ENCODE data around the gene KRTAP5-9.
A peak's percentile ranks its signal among the peaks of the same experiment; 100 is the strongest.
"Not testable (repeated sequence)": the region's sequence is repeated elsewhere in the genome, so short reads cannot be mapped to it uniquely, and the experiment has no call there.

KRTAP5-9 gene

DNA sequence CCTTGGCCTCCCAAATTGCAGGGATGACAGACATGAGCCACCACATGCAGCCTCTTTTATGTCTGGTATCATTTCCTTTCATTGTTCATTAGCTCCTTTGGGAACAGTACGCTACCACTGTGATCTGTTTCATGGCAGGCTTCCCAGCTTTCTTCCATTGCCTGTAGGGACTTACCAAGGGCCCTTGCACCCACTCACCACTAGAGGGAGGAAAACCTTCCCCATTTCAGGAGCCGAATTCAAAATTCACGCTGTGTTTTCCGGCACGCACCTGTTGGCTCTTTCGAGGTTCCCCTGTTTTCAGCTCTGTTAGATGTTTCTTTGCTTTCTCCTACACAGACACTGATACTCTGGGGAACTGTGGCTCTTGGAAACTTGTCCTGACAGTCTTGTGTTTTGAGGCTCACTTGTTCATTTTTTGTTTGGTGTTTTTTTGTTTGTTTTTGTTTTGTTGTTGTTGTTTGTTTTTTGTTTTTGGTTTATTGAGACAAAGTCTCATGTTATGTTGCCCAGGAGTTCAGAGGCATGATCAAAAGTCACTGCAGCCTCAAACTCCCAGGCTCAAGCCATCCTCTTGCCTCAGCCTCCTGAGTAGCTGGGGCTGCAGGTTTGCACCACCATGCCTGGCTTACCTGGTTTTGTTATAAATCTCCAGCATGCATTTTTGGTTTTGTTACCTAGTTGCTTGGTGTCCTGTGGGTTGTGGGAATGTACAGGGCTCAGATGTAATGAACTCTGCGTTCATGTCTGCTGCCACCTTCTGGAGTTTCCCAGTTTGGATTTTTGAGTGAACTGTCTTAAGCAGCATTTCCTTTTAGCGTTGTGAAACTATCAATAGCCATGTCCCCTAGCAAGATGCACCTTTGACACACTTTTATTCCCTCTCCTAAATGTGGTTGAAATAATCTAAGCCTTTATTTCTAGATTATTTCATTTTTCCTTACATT lies 32.1 kb downstream of the KRTAP5-9 start:
- Histone ChIP-seq H3K23ac (ENCODE audit: low read depth, low read length, poor library complexity) (no peak overlapping the region), H2BK15ac (ENCODE audit: low read length) (no peak overlapping the region), H3K14ac (ENCODE audit: low read length) (no peak overlapping the region), H3K27ac (replicated peaks; ENCODE audit: low read length) (no peak overlapping the region), H3K27me3 (ENCODE audit: control insufficient read depth in 3 of 3, insufficient read depth in 3 of 3, low read depth in 1 of 3, low read length in 3 of 3) (peaks cover 0 to 3% (median 0%) of the 10 kb centered on the region in 3 experiments), H2BK120ac (ENCODE audit: low read depth, low read length) (no peak overlapping the region), H3K9me3 (replicated peaks in 1 of 2; ENCODE audit: control insufficient read depth in 2 of 2, insufficient read depth in 1 of 2, low read depth in 1 of 2, low read length in 2 of 2) (no peaks in the 10 kb centered on the region), H3K36me3 (replicated peaks in 1 of 2; ENCODE audit: control insufficient read depth in 2 of 2, insufficient read depth in 2 of 2, low read length in 2 of 2) (no peaks in the 10 kb centered on the region), H3K4me2 (ENCODE audit: insufficient read depth, low read length, poor library complexity, severe bottlenecking) (no peak overlapping the region), H3K4ac (ENCODE audit: low read length) (no peak overlapping the region), H3K18ac (ENCODE audit: low read length) (no peak overlapping the region), H3K79me1 (ENCODE audit: low read depth, low read length) (no peaks in the 10 kb centered on the region), H3K4me3 (ENCODE audit: low read length in 2 of 2) (no peak overlapping the region), H2BK12ac (ENCODE audit: low read length) (no peak overlapping the region), H2BK5ac (ENCODE audit: low read length) (no peak overlapping the region), H2AK5ac (ENCODE audit: low read depth, low read length) (no peak overlapping the region), H4K8ac (ENCODE audit: low read depth, low read length) (no peak overlapping the region), H3K4me1 (ENCODE audit: control insufficient read depth in 2 of 2, insufficient read depth in 1 of 2, low read depth in 1 of 2, low read length in 2 of 2) (peaks cover 0 to 2% of the 10 kb centered on the region in 2 donors), H3K9ac (ENCODE audit: low read depth, low read length, poor library complexity) (no peak overlapping the region), H2AFZ (ENCODE audit: low read length) (no peak overlapping the region), H4K91ac (ENCODE audit: low read depth, low read length, poor library complexity) (no peak overlapping the region)
- no CpG with 5 or more reads among the region's 8 CpGs for WGBS, 2 donors (ENCODE audit: extremely low coverage in 2 of 2, insufficient read length in 2 of 2, insufficient replicate concordance in 1 of 2)
- DNase-seq (ENCODE audit: low spot score) = peak; percentile 23

DNA sequence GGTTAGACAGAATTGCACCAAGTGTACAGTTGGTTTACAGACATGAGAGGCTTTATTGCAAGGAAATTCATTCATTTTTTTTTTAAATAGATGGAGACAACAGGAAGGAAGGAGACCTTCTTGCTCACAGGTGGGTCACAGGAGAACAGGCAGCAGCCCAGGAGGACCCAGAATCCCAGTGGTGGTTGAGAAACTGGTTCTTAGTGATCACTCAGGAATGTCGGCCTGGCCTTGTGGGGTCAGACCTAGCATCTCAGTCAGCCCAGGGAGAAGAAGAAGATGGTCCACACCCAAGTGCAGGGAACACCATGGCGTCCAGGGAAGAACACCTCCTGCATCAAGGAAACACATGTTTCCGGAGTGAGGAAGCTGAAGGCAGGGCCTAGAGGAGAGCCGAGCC lies 33.6 kb downstream of the KRTAP5-9 start:
- no peak for DNase-seq (ENCODE audit: low spot score)
- Histone ChIP-seq H3K79me1 (ENCODE audit: low read depth, low read length) (no peaks in the 10 kb centered on the region), H2AK5ac (ENCODE audit: low read depth, low read length) (no peak overlapping the region), H3K18ac (ENCODE audit: low read length) (no peak overlapping the region), H3K4me1 (ENCODE audit: control insufficient read depth in 2 of 2, insufficient read depth in 1 of 2, low read depth in 1 of 2, low read length in 2 of 2) (peaks cover 0 to 2% of the 10 kb centered on the region in 2 donors), H2BK12ac (ENCODE audit: low read length) (no peak overlapping the region), H3K9me3 (replicated peaks in 1 of 2; ENCODE audit: control insufficient read depth in 2 of 2, insufficient read depth in 1 of 2, low read depth in 1 of 2, low read length in 2 of 2) (no peaks in the 10 kb centered on the region), H4K91ac (ENCODE audit: low read depth, low read length, poor library complexity) (no peak overlapping the region), H2BK15ac (ENCODE audit: low read length) (peak overlapping the region; percentile 59), H3K4ac (ENCODE audit: low read length) (no peak overlapping the region), H3K23ac (ENCODE audit: low read depth, low read length, poor library complexity) (peak overlapping the region; percentile 80), H4K8ac (ENCODE audit: low read depth, low read length) (no peak overlapping the region), H2BK5ac (ENCODE audit: low read length) (no peak overlapping the region), H3K36me3 (replicated peaks in 1 of 2; ENCODE audit: control insufficient read depth in 2 of 2, insufficient read depth in 2 of 2, low read length in 2 of 2) (no peaks in the 10 kb centered on the region), H2BK120ac (ENCODE audit: low read depth, low read length) (peak overlapping the region; percentile 87), H3K14ac (ENCODE audit: low read length) (no peak overlapping the region), H3K4me3 (ENCODE audit: low read length in 2 of 2) (no peak overlapping the region), H3K4me2 (ENCODE audit: insufficient read depth, low read length, poor library complexity, severe bottlenecking) (no peak overlapping the region), H3K27me3 (ENCODE audit: control insufficient read depth in 3 of 3, insufficient read depth in 3 of 3, low read depth in 1 of 3, low read length in 3 of 3) (peaks cover 0 to 3% (median 0%) of the 10 kb centered on the region in 3 experiments), H2AFZ (ENCODE audit: low read length) (no peak overlapping the region), H3K9ac (ENCODE audit: low read depth, low read length, poor library complexity) (no peak overlapping the region), H3K27ac (replicated peaks; ENCODE audit: low read length) (no peak overlapping the region)
- WGBS, 2 donors (ENCODE audit: extremely low coverage in 2 of 2, insufficient read length in 2 of 2, insufficient replicate concordance in 1 of 2) = no CpG with 5 or more reads among the region's 4 CpGs

DNA sequence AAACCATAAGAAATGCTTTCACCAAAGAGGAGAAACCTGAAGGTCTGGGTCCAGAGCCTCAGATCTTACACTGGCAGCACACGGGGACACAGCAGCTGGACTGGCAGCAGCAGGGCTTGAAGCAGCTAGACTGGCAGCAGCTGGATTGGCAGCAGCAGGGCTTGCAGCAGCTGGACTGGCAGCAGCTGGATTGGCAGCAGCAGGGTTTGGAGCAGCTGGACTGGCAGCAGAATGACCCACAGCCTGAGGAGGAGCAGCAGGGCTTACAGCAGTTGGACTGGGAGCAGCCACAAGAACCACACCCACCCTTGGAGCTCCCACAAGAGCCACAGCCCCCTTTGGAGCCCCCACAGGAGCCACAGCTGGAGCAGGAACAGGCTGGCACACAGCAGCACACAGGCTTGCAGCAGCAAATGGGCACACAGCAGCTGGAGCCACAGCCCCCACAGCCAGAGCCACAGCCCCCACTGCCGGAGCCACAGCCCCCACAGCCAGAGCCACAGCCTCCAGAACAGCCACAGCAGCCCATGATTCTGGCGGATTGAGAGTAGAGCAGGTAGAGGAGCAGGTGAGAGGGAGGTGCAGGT lies 34.2 kb downstream of the KRTAP5-9 start, which contains the start of gene KRTAP5-11:
TSS of gene KRTAP5-11 (minus strand) at position 567 of the 587 bp plus-strand sequence. CDS start at position 529, 38 bp downstream.
- H2BK12ac ChIP-seq (ENCODE audit: low read length) = no peak within 1 kb of the TSS
- H3K27me3 ChIP-seq (ENCODE audit: control insufficient read depth in 3 of 3, insufficient read depth in 3 of 3, low read depth in 1 of 3, low read length in 3 of 3) = peaks cover 0 to 3% (median 0%) of the 10 kb centered on the region in 3 experiments
- H3K14ac ChIP-seq (ENCODE audit: low read length) = no peak within 1 kb of the TSS
- no peak within 1 kb of the TSS for H3K27ac ChIP-seq (replicated peaks; ENCODE audit: low read length)
- no peaks in the 10 kb centered on the region for H3K9me3 ChIP-seq (replicated peaks in 1 of 2; ENCODE audit: control insufficient read depth in 2 of 2, insufficient read depth in 1 of 2, low read depth in 1 of 2, low read length in 2 of 2)
- H3K18ac ChIP-seq (ENCODE audit: low read length) = no peak within 1 kb of the TSS
- WGBS, 2 donors (ENCODE audit: extremely low coverage in 2 of 2, insufficient read length in 2 of 2, insufficient replicate concordance in 1 of 2) = no CpG with 5 or more reads among the region's 3 CpGs
- no peak for DNase-seq (ENCODE audit: low spot score)
- H4K91ac ChIP-seq (ENCODE audit: low read depth, low read length, poor library complexity) = no peak within 1 kb of the TSS
- H3K79me1 ChIP-seq (ENCODE audit: low read depth, low read length) = no peaks in the 10 kb centered on the region
- no peak within 1 kb of the TSS for H4K8ac ChIP-seq (ENCODE audit: low read depth, low read length)
- no peak within 1 kb of the TSS for H2BK5ac ChIP-seq (ENCODE audit: low read length)
- no peak within 1 kb of the TSS for H3K4me2 ChIP-seq (ENCODE audit: insufficient read depth, low read length, poor library complexity, severe bottlenecking)
- H2BK120ac ChIP-seq (ENCODE audit: low read depth, low read length) = peak within 1 kb of the TSS; percentile 87
- peaks cover 0 to 2% of the 10 kb centered on the region in 2 donors for H3K4me1 ChIP-seq (ENCODE audit: control insufficient read depth in 2 of 2, insufficient read depth in 1 of 2, low read depth in 1 of 2, low read length in 2 of 2)
- H3K9ac ChIP-seq (ENCODE audit: low read depth, low read length, poor library complexity) = no peak within 1 kb of the TSS
- H3K23ac ChIP-seq (ENCODE audit: low read depth, low read length, poor library complexity) = peak within 1 kb of the TSS; percentile 80
- no peaks in the 10 kb centered on the region for H3K36me3 ChIP-seq (replicated peaks in 1 of 2; ENCODE audit: control insufficient read depth in 2 of 2, insufficient read depth in 2 of 2, low read length in 2 of 2)
- peak within 1 kb of the TSS; percentile 59 for H2BK15ac ChIP-seq (ENCODE audit: low read length)
- H3K4ac ChIP-seq (ENCODE audit: low read length) = no peak within 1 kb of the TSS
- H3K4me3 ChIP-seq (ENCODE audit: low read length in 2 of 2) = no peak within 1 kb of the TSS
- peak within 1 kb of the TSS; percentile 70 for H2AK5ac ChIP-seq (ENCODE audit: low read depth, low read length)
- no peak within 1 kb of the TSS for H2AFZ ChIP-seq (ENCODE audit: low read length)

DNA sequence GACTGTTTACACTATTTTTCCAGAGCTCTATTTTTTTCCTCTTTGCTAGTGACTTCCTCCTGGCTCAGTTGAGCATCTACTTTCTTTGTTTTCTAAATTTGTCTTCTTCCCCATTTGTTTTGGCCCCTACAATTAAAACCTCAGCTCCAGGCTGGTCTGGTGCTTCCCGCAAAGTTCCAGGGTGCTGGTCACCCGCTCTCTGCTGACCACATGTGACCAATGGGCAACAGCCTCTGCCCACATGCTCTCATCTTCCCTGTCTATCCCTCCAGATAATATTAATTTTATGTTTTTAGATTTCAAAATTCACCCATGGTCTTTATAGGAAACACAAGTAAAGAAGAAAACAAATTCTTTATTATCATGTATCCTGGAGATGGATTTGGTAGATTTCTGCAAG lies 34.7 kb downstream of the KRTAP5-9 start:
- H4K91ac ChIP-seq (ENCODE audit: low read depth, low read length, poor library complexity); H3K4ac ChIP-seq (ENCODE audit: low read length); DNase-seq (ENCODE audit: low spot score); H3K79me1 ChIP-seq (ENCODE audit: low read depth, low read length); H2BK5ac ChIP-seq (ENCODE audit: low read length); H3K9ac ChIP-seq (ENCODE audit: low read depth, low read length, poor library complexity); H3K23ac ChIP-seq (ENCODE audit: low read depth, low read length, poor library complexity); H3K4me2 ChIP-seq (ENCODE audit: insufficient read depth, low read length, poor library complexity, severe bottlenecking); H3K18ac ChIP-seq (ENCODE audit: low read length); H3K4me3 ChIP-seq (ENCODE audit: low read length in 2 of 2); H3K9me3 ChIP-seq (replicated peaks in 1 of 2; ENCODE audit: control insufficient read depth in 2 of 2, insufficient read depth in 1 of 2, low read depth in 1 of 2, low read length in 2 of 2); H2AFZ ChIP-seq (ENCODE audit: low read length); H2BK120ac ChIP-seq (ENCODE audit: low read depth, low read length); H3K27ac ChIP-seq (replicated peaks; ENCODE audit: low read length); H4K8ac ChIP-seq (ENCODE audit: low read depth, low read length); H3K4me1 ChIP-seq (ENCODE audit: control insufficient read depth in 2 of 2, insufficient read depth in 1 of 2, low read depth in 1 of 2, low read length in 2 of 2); H2BK15ac ChIP-seq (ENCODE audit: low read length); H3K14ac ChIP-seq (ENCODE audit: low read length); H3K36me3 ChIP-seq (replicated peaks in 1 of 2; ENCODE audit: control insufficient read depth in 2 of 2, insufficient read depth in 2 of 2, low read length in 2 of 2); H2BK12ac ChIP-seq (ENCODE audit: low read length); H3K27me3 ChIP-seq (ENCODE audit: control insufficient read depth in 3 of 3, insufficient read depth in 3 of 3, low read depth in 1 of 3, low read length in 3 of 3): not testable (repeated sequence)
- WGBS, 2 donors (ENCODE audit: extremely low coverage in 2 of 2, insufficient read length in 2 of 2, insufficient replicate concordance in 1 of 2) = no CpG with 5 or more reads among the region's 2 CpGs
- peak overlapping the region; percentile 70 for H2AK5ac ChIP-seq (ENCODE audit: low read depth, low read length)
